GM12874 (cell line): ENCODE results near the gene MAEL.

ENCODE experiments used
- CTCF ChIP-seq: IDR thresholded peaks from 2 replicates; pipeline ENCODE4 v1.5.1; 2011; ENCODE audit warnings: low read depth, mild to moderate bottlenecking, control low read depth, low read length, moderate library complexity; ENCODE audit not compliant: insufficient read depth

Gene MAEL

GRCh38 chr1:166980818-166981217, 8.3 kb upstream of the MAEL start:
- no peak for TF ChIP-seq CTCF

DNA sequence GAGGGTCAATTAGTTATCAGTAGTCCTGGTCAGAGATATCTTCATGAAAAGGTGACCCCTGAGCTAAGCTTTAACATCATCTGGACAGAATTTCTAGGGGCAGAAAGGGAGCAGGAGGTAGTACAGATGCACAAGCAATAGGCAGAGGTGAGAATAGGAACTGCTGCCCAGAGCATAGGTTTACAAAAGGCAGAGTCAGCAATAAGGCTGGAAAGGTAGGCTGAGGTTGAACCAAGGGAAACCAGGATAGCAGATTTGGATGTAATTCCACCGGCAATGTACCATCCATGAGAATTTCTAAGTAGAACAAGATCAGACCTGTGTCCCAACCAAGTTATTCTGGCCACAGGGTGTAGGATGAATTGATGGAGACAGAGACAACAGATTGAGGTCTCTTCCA, 7.5 kb upstream of the MAEL start:
- no peak for TF ChIP-seq CTCF

DNA sequence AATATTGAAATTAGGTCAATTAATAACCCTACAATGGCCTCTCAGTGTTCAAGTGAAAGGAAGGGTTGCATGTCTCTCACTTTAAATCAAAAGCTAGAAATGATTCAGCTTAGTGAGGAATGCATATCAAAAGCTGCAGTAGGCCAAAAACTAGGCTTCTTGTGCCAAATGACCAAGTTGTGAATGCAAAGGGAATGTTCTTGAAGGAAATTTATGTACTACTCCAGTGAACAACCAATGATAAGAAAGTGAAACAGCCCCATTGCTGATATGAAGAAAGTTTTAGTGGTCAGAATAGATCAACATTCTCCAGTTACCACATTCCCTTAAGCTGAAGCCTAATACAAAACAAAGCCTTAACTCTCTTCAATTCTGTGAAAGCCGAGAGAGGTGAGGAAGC, 10.0 kb downstream of the MAEL start:
- no peak for TF ChIP-seq CTCF

- no peak for TF ChIP-seq CTCF
Observed at GRCh38 chr1:166999500-167000055, 10.5 kb downstream of the MAEL start.

DNA sequence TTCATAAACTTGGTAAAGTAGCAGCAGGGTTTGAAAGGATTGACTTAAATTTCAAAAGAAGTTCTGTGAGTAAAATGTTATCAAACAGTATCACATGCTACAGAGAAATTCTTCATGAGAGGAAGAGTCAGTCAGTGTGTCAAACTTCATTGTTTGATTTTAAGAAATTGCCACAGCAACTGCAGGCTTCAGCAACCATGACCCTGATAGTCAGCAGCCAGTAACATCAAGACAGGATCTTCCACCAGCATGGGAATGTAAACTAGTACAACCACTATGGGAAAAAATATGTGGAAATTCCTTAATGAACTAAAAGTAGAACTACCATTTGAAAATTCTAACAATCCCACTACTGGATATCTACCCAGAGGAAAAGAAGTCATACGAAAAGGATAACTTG, 11.5 kb downstream of the MAEL start:
- TF ChIP-seq CTCF: no peak

DNA sequence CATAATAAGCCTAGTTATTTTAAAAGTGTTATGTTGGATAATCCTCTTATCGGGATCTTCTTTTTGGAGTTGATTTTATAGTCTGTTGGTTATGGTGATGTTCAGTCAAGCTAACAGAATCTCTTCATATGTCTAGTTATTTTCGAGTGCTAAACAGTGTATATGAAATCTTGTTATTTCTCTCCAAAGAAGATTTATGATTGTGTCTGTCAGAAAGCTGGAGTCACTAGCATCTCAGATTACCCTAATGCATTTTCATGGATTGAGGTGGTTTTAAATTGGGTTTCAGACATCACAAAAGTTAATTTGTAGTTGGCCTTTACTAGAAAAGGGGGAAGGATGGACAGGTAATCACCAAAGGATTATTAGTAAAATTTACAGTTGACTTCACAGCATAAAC, 13.3 kb downstream of the MAEL start:
- TF ChIP-seq CTCF: no peak

DNA sequence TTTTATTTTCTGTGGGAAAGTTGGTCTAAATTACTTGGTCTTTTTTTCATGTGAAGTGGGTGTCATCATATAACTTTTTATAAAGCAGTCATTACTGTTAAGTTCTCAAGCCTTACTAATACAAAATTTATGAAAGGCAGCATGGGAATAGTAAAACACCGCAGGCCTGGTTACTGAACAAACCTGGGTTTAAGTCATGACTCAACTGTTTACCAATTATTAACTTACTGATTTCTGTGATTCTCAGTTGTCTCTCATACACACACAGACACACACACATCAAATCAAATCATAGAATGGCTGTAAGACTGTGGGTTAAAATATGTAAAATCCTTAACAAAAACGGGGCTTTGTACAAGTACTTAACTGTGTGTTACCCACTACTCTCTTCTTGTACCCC, 14.6 kb downstream of the MAEL start:
- no peak for TF ChIP-seq CTCF
